Naive B cell (primary cell): ENCODE data around the gene BMPER. TPM values are rescaled to one million over a fixed set of nuclear protein-coding genes. Genes with fewer than 3 reads are reported as not detected.

Experiments
- ATAC-seq, 2 donors: fragments of 150-1000 bp; cut with Tn5 transposase; 2 replicates each; pipeline ENCODE4 v1.10.0; 2021; ENCODE audit warnings: low read depth in 2 of 2, mild to moderate bottlenecking in 2 of 2, moderate library complexity in 2 of 2
- DNase-seq: peaks from one replicate; pipeline ENCODE4 v3.0.0; 2022
- H3K27ac Mint-ChIP-seq, 6 donors: one replicate each; pipeline ENCODE4 v1.8.0; 2020 to 2022; ENCODE audit warnings: mild to moderate bottlenecking in 6 of 6, mixed read lengths in 6 of 6, moderate library complexity in 5 of 6, inconsistent platforms in 2 of 6
- H3K27me3 Mint-ChIP-seq, 3 donors: one replicate each; pipeline ENCODE4 v1.8.0; 2021 to 2022; ENCODE audit warnings: mixed read lengths in 3 of 3, mild to moderate bottlenecking in 1 of 3
- H3K36me3 Mint-ChIP-seq, 2 donors: one replicate each; pipeline ENCODE4 v1.8.0; 2020 to 2022; ENCODE audit warnings: mixed read lengths in 2 of 2, inconsistent platforms in 1 of 2, mild to moderate bottlenecking in 1 of 2
- H3K4me1 Mint-ChIP-seq, 3 donors: one replicate each; pipeline ENCODE4 v1.8.0; 2020 to 2022; ENCODE audit warnings: mixed read lengths in 3 of 3, inconsistent platforms in 1 of 3, mild to moderate bottlenecking in 1 of 3, moderate library complexity in 1 of 3
- H3K4me3 Mint-ChIP-seq, 8 donors: one replicate each; pipeline ENCODE4 v1.8.0; 2020 to 2022; ENCODE audit warnings: mild to moderate bottlenecking in 8 of 8, mixed read lengths in 8 of 8, moderate library complexity in 8 of 8, inconsistent platforms in 2 of 8
- H3K9me3 Mint-ChIP-seq, 7 donors: one replicate each; pipeline ENCODE4 v1.8.0; 2020 to 2022; ENCODE audit warnings: mixed read lengths in 7 of 7, mild to moderate bottlenecking in 5 of 7, inconsistent platforms in 2 of 7, moderate library complexity in 1 of 7
- polyA plus RNA-seq, 6 donors: library from polyadenylated mRNA; unstranded; fragments of 300-500 nt; fragmentation: Illumina TruSeq; gene quantifications; one replicate each; pipeline ENCODE4 v1.2.3, GENCODE V29; 2021; ENCODE audit warnings: low read depth in 6 of 6

Gene BMPER
- polyA plus RNA-seq, 6 donors from 2014 or later = not detected

DNA sequence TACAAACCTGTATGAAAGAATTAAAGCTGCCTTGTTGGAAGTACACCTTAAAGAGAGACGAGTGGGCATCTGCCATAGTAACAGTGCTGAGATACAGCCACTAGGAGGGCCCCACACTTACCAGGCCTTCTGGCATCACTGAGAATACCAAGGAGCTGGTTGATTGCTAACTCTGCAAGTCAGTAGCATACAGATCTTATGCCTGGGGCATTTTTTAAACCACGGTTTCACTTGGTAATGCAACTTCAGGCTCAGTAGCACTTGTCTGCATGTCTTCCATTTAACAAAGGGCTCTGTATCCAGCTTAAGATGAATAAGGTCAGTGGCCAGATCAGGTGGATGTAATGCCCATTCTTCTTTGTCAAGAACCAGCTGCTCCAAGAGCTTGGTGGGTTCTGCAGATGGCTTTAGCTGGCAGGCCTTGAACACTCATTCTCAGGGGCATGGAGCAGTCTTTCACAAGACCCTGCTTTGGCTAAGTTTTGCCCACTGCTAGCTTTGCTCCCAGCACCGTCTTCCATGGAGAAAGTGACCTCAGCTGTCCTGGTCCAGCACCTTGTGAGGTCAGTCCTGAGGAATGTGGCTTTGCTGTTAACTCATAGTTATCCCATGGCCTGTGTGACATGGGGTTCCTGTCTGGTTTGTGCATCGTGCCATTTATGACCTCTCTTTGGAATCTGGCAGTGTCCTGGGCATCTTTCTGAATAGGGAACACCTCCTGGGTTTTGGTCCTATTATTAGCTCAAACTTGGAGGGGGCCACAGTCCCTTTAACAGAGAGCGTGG is 68.1 kb downstream of the BMPER start:
- Mint-ChIP-seq H3K36me3 (no peaks in the 10 kb centered on the region), H3K9me3 (peaks cover 0 to 2% (median 0%) of the 10 kb centered on the region in 7 donors), H3K27ac (no peak overlapping the region)

DNA sequence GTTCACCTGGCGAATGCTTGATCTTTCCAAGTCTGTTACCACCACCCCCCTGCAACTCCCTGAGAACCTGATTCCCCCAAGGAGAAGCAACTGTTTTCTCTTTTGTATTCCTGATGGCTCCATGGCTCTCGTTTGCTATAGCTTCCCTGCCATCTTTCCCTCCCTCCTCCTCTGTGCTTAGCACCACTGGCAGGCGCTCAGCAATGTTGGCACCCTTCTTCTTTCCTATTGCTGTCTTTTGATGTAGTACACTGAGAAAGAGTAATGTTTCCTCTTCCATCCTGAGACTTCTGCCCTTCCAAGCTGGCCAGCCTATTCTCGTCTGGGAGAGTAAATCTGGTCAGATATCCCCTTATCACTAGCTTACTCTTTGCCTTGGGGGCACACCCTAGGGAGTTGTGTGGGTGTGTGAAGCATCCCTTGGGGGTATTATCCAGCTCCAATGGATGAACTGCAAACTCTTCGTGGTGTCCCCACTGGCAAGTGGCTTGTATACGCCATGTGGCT is 74.0 kb downstream of the BMPER start:
- Mint-ChIP-seq H3K36me3 (no peaks in the 10 kb centered on the region), H3K27ac (no peak overlapping the region), H3K27me3 (peaks cover 0 to 7% (median 0%) of the 10 kb centered on the region in 3 donors), H3K9me3 (peaks cover 0 to 2% (median 0%) of the 10 kb centered on the region in 7 donors), H3K4me3 (no peak overlapping the region), H3K4me1 (no peaks in the 10 kb centered on the region)
- ATAC-seq (no peak), DNase-seq (no peak)

More for the DNA sequence above, 68.1 kb downstream of the BMPER start:
- Mint-ChIP-seq H3K27me3 (peaks cover 0 to 7% (median 0%) of the 10 kb centered on the region in 3 donors), H3K4me1 (no peaks in the 10 kb centered on the region), H3K4me3 (no peak overlapping the region)
- DNase-seq (no peak), ATAC-seq (no peak)

DNA sequence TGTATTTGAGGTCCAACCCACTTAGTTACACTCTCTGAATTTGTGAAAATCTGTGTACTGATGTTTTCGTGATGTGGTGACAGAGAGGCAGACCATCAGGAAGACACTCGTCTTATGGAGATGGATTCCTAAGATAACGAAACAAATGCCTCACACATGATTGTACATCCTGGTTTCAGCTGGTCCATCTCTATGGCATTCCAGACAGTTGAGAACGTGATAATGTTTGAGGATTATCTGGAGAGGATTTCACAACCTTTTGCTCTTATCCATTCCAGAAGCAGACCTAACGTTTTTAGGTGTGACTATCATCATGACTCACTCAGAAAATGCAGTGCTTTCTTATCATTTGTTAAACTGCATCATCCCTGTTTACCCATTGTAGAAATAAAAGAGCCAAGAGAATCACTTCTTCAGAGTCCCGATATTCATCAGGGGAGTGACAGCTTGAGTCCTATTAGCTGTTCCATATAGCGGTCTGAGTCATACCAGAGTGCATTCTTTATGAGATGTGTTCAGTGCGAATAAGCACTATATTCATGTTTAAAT is 74.5 kb downstream of the BMPER start:
- H3K9me3 Mint-ChIP-seq = peaks cover 0 to 2% (median 0%) of the 10 kb centered on the region in 7 donors
- DNase-seq (no peak), ATAC-seq (no peak)
- no peak overlapping the region for H3K4me3 Mint-ChIP-seq
- H3K36me3 Mint-ChIP-seq = no peaks in the 10 kb centered on the region
- peaks cover 0 to 7% (median 0%) of the 10 kb centered on the region in 3 donors for H3K27me3 Mint-ChIP-seq
- H3K27ac Mint-ChIP-seq = no peak overlapping the region
- no peaks in the 10 kb centered on the region for H3K4me1 Mint-ChIP-seq

DNA sequence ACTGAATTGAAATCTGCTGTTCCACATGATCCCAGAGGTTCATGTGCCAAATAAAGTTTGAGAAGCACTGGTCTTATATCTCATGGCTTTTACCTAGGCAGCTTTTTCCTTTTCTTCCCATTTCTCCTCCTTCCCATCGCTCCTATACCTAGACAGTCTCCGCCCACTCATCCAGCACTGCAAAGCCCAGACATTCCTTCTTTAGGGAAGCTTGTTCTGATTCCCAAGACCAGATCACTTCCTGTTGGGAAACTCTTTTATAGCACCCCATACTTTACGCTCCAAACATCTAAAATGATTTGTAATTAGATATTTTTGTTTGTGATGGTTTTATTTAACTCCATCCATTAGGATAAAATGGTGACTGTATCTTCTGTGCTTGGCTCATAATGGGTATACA is 75.9 kb downstream of the BMPER start:
- no peaks in the 10 kb centered on the region for H3K4me1 Mint-ChIP-seq

DNA sequence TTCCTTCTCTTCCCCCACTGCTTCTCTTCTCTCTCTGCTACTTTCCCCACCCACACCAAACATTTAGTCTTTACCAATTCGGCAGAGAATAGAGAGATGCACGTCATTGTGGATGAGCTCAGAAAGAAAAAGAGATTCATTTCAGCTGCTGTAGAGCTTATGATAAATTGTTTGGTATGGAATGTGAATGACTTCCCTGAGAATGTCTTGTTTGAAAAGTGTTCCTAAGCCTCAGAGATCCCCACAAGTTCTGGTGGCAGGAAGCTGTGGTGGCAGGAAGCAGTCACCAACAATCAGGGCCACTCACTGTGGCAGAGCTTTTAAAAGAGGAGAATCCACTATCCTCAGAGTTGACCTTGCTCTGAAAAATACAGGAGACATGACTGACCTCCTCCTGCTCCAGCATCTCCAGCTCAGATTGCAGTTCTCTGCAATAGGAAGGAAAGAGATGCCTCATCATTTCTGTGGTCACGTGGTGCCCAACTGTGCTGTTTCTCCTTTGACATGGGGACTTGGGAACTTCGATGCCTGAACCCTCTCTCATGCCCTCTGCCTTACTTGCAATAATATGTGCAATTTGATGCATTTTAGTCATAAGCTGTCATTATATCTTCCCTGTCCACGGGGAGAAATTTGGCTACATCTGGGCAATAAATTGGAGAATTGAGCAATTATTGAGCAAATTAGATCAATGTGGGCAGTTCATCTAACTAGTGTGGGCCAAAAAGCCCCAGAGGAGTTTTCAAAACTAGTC is 76.5 kb downstream of the BMPER start:
- Mint-ChIP-seq H3K9me3 (peaks cover 0 to 5% (median 1%) of the 10 kb centered on the region in 7 donors), H3K36me3 (no peaks in the 10 kb centered on the region), H3K4me1 (no peaks in the 10 kb centered on the region), H3K4me3 (no peak overlapping the region), H3K27me3 (peaks cover 0 to 3% (median 0%) of the 10 kb centered on the region in 3 donors), H3K27ac (no peak overlapping the region)
- DNase-seq (no peak), ATAC-seq (no peak)

More for the DNA sequence above, 75.9 kb downstream of the BMPER start:
- no peak overlapping the region for H3K27ac Mint-ChIP-seq
- ATAC-seq (no peak), DNase-seq (no peak)
- peaks cover 0 to 7% (median 0%) of the 10 kb centered on the region in 3 donors for H3K27me3 Mint-ChIP-seq
- H3K4me3 Mint-ChIP-seq = no peak overlapping the region
- no peaks in the 10 kb centered on the region for H3K36me3 Mint-ChIP-seq
- peaks cover 0 to 4% (median 0%) of the 10 kb centered on the region in 7 donors for H3K9me3 Mint-ChIP-seq

DNA sequence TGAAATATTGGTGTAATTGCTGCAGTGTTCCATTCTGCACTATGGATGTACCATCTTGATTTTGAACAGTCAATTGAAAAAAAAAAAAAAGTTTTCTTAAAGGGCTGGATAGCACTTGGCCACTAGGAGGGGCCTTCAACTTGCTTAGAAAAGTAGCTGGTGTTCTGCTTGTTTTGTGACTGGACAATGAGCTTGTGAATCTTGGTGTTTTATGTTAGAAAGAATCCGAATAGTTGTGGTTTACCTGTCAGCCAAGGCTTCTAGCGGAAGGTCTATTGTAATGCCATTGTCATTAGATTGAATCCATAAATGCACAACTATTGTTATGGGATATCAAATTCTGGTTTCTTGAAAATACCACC is 77.1 kb downstream of the BMPER start:
- Mint-ChIP-seq H3K27me3 (no peaks in the 10 kb centered on the region), H3K9me3 (peaks cover 0 to 8% (median 2%) of the 10 kb centered on the region in 7 donors), H3K4me1 (no peaks in the 10 kb centered on the region), H3K4me3 (no peak overlapping the region), H3K27ac (no peak overlapping the region), H3K36me3 (no peaks in the 10 kb centered on the region)
- DNase-seq = no peak
- ATAC-seq = no peak

DNA sequence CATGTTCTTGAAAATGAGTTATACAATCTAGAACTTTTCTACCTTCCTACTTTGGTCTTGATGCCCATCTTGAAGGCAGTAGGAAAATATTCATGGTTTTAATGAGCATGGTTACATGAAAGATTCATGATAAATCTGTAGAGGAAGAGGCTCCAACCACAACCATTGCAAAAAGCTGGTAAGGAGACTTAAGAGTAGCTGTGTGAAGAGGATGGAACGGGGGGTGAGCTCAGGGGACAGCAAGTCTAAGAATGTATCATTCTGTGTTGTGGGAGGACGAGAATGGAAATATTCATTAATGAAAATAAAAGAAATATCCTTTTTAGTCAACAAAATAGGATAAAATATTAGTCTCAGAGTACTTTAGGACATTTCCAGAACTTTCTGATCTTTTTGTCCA is 81.1 kb downstream of the BMPER start:
- peaks cover 0 to 8% (median 2%) of the 10 kb centered on the region in 7 donors for H3K9me3 Mint-ChIP-seq
- DNase-seq (no peak), ATAC-seq (no peak)
- no peak overlapping the region for H3K4me3 Mint-ChIP-seq
- no peaks in the 10 kb centered on the region for H3K27me3 Mint-ChIP-seq
- H3K27ac Mint-ChIP-seq = no peak overlapping the region
- no peaks in the 10 kb centered on the region for H3K36me3 Mint-ChIP-seq
- no peaks in the 10 kb centered on the region for H3K4me1 Mint-ChIP-seq

DNA sequence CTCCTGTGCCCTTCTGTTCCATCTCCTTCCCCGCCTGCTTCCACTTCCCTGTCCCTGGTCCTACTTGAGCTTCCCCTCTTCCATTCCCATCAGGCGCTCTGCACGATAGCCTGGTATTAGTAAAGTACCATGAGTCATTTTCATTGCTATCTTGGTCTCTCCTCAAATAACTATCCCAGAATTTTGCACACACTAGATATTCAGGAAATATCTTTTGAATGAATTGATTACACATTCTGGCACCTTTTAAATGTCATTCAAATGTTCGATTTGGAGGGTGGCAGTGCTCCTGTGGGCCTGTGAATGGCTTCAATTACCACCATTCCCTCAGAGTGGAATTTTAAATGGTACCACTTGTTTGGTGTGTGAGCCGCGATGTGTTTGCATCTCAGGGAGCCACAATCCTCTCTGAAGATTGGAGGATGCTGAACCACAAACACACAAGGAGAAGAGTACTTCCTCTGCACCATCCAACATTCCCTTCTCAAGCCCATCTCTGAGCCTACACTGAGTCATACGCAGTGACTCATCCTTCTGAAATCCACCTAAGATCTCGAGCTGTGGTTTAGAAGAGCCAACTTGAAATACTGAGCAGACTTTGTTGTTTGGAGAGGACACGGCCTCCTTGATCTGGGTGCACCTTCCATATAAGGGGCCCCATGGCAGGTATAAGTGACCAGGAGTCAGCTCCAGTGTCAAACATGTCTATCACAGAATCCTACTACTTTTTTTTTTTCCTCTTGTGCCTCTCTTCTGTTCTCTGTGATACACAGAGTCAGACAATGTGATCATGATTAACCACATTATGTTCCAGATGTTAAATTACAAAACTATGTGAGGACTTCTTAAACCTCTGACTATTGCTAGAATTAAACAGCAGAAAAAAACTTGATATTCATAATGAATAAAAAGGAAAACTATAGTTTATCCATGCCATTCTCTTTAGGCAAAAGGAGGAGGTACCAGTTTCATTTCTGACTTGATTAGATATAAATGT is 81.9 kb downstream of the BMPER start:
- Mint-ChIP-seq H3K9me3 (peaks cover 0 to 8% (median 2%) of the 10 kb centered on the region in 7 donors), H3K27me3 (no peaks in the 10 kb centered on the region), H3K36me3 (no peaks in the 10 kb centered on the region), H3K27ac (no peak overlapping the region), H3K4me1 (no peaks in the 10 kb centered on the region), H3K4me3 (no peak overlapping the region)
- no peak for DNase-seq
- ATAC-seq = no peak

DNA sequence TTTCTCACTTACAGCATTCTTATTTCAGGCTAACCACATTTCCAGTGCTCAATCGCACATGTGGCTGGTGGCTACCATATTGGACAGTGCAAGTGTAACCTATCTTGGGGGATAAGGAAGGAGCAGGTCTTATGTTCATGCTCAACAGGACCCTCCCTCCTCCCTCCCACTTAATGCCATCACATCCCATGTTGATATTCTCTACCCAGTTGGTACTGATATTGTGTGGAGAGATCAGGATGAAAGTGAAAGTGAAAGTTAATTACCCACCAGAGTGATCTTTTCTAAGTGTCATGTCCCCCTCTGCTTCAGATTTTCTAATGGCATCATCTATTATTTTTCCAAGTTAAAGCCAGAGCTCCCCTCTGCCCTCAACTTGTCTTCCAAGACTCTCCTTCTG is 91.6 kb downstream of the BMPER start:
- Mint-ChIP-seq H3K4me3 (no peak overlapping the region), H3K36me3 (no peaks in the 10 kb centered on the region), H3K27ac (no peak overlapping the region), H3K27me3 (no peaks in the 10 kb centered on the region), H3K4me1 (peaks cover 0 to 5% (median 0%) of the 10 kb centered on the region in 3 donors), H3K9me3 (peaks cover 0 to 13% (median 2%) of the 10 kb centered on the region in 7 donors)
- DNase-seq (no peak), ATAC-seq (no peak)

DNA sequence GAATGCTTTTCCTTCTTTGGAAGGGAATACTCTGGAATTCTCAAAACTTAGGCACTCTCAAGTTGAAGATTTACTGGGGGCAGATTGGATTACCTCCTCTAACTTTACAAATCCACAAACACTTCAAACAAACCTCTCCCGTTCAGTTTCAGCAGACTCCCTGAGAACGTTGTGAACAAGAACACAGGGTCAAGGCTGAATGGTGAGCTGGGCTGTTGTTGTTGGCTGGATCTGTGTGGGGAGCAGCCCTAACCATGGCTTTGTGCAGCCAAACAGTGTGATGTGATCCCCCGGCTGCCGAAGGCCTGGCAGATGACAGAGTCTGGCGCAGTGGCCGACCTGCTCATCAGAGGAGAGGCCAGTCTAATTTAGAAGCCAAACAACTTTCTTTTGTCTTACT is 93.1 kb downstream of the BMPER start:
- Mint-ChIP-seq H3K36me3 (no peaks in the 10 kb centered on the region), H3K27ac (no peak overlapping the region), H3K9me3 (peaks cover 2 to 13% (median 7%) of the 10 kb centered on the region in 7 donors), H3K4me3 (no peak overlapping the region), H3K4me1 (peaks cover 0 to 5% (median 0%) of the 10 kb centered on the region in 3 donors), H3K27me3 (no peaks in the 10 kb centered on the region)
- no peak for ATAC-seq
- no peak for DNase-seq

DNA sequence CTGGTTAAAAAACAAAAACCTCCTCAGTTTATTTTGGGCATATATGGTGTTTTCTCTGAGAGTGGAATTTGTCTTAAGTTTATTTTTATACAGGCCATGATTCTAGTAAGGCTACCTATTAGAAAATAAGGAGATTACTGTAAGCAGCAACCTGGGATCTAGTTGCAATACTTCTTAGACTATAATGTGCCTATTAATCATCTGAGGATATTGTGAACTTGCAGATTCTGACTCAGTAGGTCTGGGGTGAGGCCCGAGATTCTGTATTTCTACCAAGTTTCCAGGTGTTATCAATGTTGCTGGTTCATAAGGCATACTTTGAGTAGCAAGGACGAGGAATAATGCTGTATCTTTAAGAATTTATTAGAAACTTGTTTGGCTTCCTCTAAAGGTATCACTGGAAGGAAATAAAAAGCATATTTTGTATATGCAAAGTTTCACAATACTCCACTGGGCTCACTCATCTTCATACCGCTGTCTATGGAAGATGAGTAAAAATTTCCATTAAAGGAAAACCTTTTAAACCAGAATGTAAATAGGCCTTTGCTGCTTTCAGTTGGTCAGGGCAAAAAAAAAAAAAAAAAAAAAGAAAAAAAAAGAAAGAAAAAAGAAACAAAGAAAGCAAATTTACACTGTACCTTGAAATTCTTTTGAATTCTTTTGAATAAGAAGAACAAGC is 105.8 kb downstream of the BMPER start:
- no peaks in the 10 kb centered on the region for H3K36me3 Mint-ChIP-seq
- peaks cover 0 to 5% (median 0%) of the 10 kb centered on the region in 7 donors for H3K9me3 Mint-ChIP-seq
- DNase-seq = no peak
- no peak for ATAC-seq
- H3K4me1 Mint-ChIP-seq = no peaks in the 10 kb centered on the region
- no peak overlapping the region for H3K27ac Mint-ChIP-seq
- peaks cover 0 to 5% (median 0%) of the 10 kb centered on the region in 3 donors for H3K27me3 Mint-ChIP-seq
- no peak overlapping the region for H3K4me3 Mint-ChIP-seq

DNA sequence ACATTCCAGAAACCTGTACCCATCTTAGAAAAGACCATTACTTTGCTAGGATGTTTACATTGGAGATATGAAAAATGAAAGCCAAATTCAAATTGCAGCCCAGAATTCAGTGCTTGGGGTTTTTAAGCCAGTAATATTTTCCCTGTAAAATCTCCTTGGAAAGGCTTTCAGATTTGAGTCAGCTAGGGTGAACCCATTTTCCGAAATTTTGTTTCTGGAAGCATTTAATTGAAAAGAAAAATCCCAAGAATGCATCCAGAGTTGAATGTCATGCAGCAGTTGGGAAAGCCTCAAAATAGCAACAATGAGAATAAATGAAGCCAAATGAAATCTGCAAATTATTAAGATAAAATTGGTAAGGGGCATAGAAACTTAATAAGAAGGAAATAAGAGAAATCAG is 106.4 kb downstream of the BMPER start:
- Mint-ChIP-seq H3K4me3 (no peak overlapping the region), H3K27me3 (peaks cover 0 to 5% (median 0%) of the 10 kb centered on the region in 3 donors), H3K9me3 (peaks cover 0 to 5% (median 0%) of the 10 kb centered on the region in 7 donors), H3K27ac (no peak overlapping the region), H3K4me1 (no peaks in the 10 kb centered on the region), H3K36me3 (no peaks in the 10 kb centered on the region)
- DNase-seq (no peak), ATAC-seq (no peak)
